GM18520 (cell line): ENCODE measurements around the gene CFAP20DC.
"Not testable (repeated sequence)": the region's sequence is repeated elsewhere in the genome, so short reads cannot be mapped to it uniquely, and the experiment has no call there.

ENCODE experiments used
- ATAC-seq: cut with Tn5 transposase; IDR thresholded peaks from one replicate; pipeline ENCODE4 v1.9.1; 2021; ENCODE audit not compliant: unreplicated experiment

The CFAP20DC gene

DNA sequence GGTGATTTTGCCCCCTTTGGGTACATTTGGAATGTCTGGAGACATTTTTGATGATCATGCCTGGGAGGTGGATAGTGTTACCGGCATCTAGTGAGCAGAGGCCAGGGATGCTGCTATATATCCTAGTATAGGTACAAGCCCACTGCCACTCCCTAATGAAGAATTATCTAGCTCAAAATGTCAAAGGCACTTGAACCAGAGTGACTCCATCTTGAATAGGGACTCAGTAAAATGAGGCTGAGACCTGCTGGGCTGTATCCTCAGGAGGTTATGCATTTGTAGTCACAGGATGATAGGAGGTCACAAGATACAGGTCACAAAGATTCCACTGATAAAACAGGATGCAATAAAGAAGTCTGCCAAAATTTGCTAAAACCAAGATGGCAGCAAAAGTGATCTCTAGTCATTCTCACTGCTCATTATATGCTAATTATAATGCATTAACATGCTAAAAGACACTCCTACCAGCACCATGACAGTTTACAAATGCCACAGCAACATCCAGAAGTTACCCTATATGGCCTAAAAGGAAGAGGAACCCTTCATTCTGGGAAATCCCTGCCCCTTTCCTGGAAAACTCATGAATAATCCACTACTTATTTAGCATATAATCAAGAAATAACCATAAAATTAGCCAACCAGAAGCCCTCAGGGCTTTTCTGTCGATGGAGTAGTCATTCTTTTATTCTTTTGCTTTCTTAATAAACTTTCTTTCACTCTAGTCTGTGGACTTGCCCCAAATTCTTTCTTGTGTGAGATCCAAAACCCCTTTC is 343.2 kb downstream of the CFAP20DC start:
- ATAC-seq = no peak

DNA sequence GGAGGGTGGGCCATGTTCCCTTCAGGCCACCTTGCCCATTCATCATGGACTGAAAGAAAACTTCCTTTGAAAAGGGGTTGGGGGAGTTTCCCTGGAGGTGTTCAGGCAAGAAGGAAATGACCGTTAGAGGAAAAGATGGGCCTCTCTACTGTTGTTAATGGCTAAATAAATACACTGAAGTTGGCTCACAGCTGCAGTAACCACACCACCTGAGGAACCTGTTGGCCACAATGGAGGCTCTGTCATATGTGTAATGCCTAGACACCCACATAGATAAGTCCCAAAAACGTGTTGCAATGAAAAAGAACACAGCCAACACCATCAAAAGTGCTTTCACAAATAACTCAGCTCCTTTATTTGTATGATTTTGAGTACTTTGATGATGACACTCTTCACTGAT is 345.1 kb downstream of the CFAP20DC start:
- no peak for ATAC-seq

DNA sequence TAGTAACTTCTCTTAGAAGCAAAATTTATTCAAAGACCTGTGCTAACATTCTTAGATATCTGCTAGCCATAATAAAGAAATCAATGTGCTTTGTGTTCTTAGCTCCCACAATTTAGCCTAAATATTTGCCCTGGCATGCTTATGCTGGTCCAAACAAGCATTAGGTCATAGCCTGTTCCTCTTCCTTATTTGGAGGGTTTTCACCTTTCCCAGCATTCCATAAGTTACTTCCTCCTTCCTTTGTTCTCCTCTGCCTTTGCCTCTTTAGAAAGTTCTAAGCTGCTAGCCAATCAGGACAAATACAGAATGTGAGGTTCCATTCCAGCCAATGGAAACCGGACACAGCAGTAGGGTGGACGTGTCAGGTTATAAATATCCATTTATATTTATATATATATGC is 345.5 kb downstream of the CFAP20DC start:
- not testable (repeated sequence) for ATAC-seq

DNA sequence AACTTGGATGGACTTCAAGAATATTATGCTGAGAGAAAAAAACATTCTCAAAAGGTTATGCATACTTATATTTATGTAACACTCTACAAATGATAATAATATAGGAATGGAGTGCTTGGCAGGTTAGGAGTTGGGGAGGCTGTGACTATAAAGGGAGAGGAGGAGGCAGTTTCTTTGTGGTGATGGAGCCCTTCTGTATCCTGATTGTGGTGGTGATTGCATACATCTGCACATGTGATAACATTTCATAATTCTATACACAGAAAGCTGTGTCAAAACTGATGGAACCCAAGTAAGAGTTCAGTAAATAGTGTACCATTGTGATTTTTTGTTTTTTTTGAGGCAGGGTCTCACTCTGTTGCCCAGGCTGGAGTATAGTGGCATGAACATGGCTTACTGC is 351.6 kb downstream of the CFAP20DC start:
- no peak for ATAC-seq

DNA sequence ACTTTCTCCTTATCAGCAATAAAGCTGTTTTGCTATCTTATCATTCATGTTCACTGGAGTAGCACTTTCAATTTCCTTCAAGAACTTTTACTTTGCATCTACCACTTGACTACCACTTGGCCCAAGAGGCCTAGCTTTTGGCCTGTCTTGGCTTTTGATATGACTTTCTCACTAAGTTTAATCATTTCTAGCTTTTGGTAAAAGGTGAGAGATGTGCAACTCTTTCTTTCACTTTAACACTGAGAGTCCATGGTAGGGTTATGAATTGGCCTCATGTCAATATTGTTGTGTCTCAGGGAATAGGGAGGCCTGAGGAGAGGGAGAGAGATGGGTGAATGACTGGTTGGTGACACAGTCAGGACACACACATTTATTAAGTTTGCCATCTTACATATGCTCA is 352.3 kb downstream of the CFAP20DC start:
- ATAC-seq = peak; percentile 67

DNA sequence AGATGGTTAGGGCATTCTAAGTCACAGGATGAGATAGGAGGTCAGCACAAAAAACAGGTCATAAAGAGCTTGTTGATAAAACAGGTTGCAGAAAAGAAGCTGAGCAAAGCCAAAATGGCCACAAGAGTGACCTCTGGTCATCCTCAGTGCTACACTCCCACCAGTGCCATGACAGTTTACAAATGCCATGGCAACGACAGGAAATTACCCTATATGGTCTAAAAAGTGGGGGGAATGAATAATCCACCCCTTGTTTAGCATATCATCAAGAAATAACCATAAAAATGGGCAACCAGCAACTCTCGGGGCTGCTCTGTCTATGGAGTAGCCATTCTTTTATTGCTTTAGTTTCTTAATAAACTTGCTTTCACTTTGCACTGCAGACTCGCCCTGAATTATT is 353.0 kb downstream of the CFAP20DC start:
- not testable (repeated sequence) for ATAC-seq

DNA sequence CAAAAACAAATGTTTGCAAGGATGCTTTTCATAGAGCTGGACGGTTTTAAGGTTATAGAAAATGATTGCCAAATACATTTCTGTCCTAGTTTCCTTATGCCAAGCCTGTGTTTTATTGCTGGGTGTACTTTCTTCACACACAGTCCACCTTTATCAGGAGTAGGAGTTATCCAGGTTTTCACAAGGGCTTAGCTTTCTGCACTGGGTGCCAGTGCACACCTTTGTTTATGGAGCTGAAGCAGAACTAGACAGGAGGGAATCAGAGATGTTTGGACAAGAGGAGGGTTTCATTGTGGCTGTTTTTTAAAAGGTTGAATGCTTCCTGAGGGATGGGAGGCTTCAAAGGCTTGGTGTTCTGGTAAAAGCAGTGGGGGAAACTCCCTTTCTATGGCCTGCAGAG is 353.7 kb downstream of the CFAP20DC start:
- ATAC-seq = no peak

DNA sequence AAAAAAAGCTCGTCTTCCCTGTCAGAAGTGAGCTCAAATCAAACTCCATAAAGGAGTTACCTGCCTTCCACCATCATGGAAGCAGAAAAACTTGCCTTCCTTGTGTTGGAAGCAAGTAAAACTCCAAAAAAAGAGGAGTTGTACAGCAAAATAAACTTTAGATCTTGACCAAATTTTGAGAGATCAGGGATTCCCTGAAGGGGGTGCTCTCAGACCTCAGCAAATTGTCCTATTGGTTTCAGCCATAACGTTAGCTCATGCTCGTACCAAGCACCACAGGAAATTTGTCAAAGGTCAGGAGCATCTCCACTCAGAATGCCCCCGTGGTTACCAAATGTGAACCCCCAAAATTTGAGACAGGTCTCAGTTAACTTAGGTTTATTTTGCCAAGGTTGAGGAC is 354.5 kb downstream of the CFAP20DC start:
- ATAC-seq = not testable (repeated sequence)

DNA sequence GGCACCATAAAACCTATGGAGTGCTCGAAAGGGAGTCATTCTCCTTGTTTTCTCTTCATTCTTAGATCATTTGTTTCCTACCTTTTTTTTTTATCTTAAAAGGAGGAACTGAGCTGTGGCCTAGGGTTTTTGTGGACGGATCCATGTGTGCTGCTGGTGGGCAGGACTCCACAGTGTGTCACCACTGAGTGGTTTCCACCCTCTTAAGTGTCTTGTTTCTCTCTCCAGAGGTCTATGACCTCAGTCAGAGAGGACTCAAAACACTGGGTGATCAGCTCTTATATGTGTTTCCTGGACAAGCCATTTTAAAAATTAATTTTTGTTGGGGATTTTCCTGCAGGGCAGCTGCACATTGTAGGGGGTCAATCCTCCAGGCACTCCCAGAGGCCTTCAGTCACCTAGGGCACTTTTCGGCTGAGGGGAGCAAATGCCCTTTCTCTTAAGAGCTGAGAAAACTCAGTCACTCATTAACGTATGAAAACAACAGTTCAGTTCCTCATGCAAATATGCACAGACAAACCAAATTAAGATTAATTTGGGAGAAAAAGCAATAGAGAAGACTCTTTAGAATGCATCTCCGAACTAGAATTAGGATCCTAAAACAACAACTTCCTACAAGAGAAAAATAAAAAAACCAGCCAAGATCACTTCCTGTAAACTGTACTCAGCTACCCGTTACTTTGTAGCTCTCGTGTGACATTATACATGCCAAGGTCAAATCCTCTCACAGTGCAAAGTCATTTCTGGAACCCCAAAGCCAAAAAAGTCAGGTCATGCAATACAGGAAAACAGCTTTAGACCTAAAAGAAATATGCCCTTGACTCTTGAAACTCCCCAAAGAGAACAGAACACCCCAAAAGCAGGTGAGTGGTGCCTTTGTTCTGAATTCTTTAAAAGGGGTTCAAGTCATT is 355.6 kb downstream of the CFAP20DC start:
- peak; percentile 54 for ATAC-seq

DNA sequence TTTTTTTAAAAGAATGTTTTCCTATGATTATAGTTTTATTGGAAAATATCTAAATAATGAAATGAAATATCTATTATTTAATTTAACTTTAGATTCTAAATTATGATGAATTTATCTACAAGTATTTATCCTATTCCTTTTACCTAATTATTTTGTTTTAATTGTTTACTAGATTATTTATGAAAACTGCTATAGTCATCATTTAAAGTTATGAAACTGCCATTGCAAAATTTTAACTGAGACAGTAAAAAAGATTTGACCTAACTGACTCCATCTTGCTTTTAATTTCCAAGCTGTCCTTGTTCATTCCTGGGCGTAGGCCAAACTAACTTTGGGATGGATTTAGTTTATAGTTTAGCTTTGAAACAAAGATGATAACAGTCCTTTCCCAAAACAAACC is 357.3 kb downstream of the CFAP20DC start:
- ATAC-seq = no peak
